H1 (cell line): Measurements from ENCODE around the gene AKR1D1. TPM values are rescaled to one million over a fixed set of nuclear protein-coding genes. Genes with fewer than 3 reads are reported as not detected.

Source experiments
- BACH1 ChIP-seq: IDR thresholded peaks from 2 replicates; pipeline ENCODE4 v1.6.1; 2012; ENCODE audit warnings: low read length, improper control_type of control experiment
- CBX5 ChIP-seq: fragments of 300-800, 300-1000 bp; sonication (generic); IDR thresholded peaks from 2 replicates; pipeline ENCODE4 v1.7.1; 2016; ENCODE audit warnings: antibody characterized with exemption, low read length, low read depth
- NANOG ChIP-seq: IDR thresholded peaks from 2 replicates; pipeline ENCODE4 v1.6.1; 2011; ENCODE audit warnings: low read length, low read depth, mild to moderate bottlenecking, inconsistent platforms; ENCODE audit not compliant: insufficient read depth, poor library complexity, severe bottlenecking
- RNF2 ChIP-seq: fragments of 200-900, 300-1000 bp; sonication (generic); IDR thresholded peaks from 2 replicates; pipeline ENCODE4 v1.7.1; 2016; ENCODE audit warnings: borderline replicate concordance, low read depth, mild to moderate bottlenecking, antibody characterized with exemption, low read length; ENCODE audit not compliant: poor library complexity, severe bottlenecking; ENCODE audit errors: missing control alignments
- SIX5 ChIP-seq: IDR thresholded peaks from 2 replicates; pipeline ENCODE4 v1.6.1; 2011; ENCODE audit warnings: mild to moderate bottlenecking, low read depth, low read length
- polyA plus RNA-seq, 7 experiments: library from polyadenylated mRNA; depleted of rRNA in 3 of 7; stranded (reverse) in 5 of 7; unstranded in 2 of 7; fragments of >200 nt in 5 of 7; fragments of 200-250 nt in 2 of 7; gene quantifications; 1 replicate in 5 of 7; 2 replicates in 1 of 7; 4 replicates in 1 of 7; pipeline versions ENCODE4 v1.2.1 to v1.2.3, GENCODE V29; 2011 to 2013; ENCODE audit warnings: missing spikeins in 2 of 7, mixed read lengths in 2 of 7
- total RNA-seq: library from RNA; stranded (reverse); fragmentation: NEBNext Ultra II Directional; extraction: Animal tissue kit (Norgen Biotek cat#: 25700); gene quantifications from 2 replicates; pipeline ENCODE4 v1.2.1, GENCODE V29; 2021
- TF ChIP-seq, protein P1 (sequence below): IDR thresholded peaks from 2 replicates; pipeline ENCODE4 v1.6.1; 2012; ENCODE audit warnings: inconsistent platforms

The AKR1D1 gene
- total and polyA plus RNA-seq, 2 of the 8 experiments (the other 6 are each of a cell fraction or from before 2014, with no cell fraction given) = not detected

GRCh38 chr7:138142583-138143201, 66.4 kb downstream of the AKR1D1 start (continued):
- TF ChIP-seq CBX5 = no peak
- no peak for TF ChIP-seq BACH1
- TF ChIP-seq, protein P1, sequence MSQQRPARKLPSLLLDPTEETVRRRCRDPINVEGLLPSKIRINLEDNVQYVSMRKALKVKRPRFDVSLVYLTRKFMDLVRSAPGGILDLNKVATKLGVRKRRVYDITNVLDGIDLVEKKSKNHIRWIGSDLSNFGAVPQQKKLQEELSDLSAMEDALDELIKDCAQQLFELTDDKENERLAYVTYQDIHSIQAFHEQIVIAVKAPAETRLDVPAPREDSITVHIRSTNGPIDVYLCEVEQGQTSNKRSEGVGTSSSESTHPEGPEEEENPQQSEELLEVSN = no peak
- TF ChIP-seq NANOG = no peak
- no peak for TF ChIP-seq RNF2
- TF ChIP-seq SIX5 = no peak
